Upper lobe of left lung (tissue), 6 donors: ENCODE data around the gene CAPN2. TPM values are rescaled to one million over a fixed set of nuclear protein-coding genes. Genes with fewer than 3 reads are reported as not detected.

Source experiments
- ATAC-seq, 2 donors: fragments of 200-7000 bp; cut with Tn5 transposase; one replicate each; pipeline ENCODE4 v1.9.1; 2022; ENCODE audit warnings: mild to moderate bottlenecking in 2 of 2, moderate library complexity in 2 of 2; ENCODE audit not compliant: low FRiP score in 2 of 2
- DNase-seq, 2 donors: peaks; one replicate each; pipeline ENCODE4 v3.0.0-alpha.2; 2019 to 2020
- H3K27ac ChIP-seq, 4 donors: fragments of 200-600 bp; sonication (generic); one replicate each; pipeline ENCODE4 v1.5.1; 2016 to 2019
- H3K27me3 ChIP-seq, 4 donors: fragments of 200-600 bp; sonication (generic); one replicate each; pipeline ENCODE4 v1.5.1; 2017 to 2019
- H3K36me3 ChIP-seq, 4 donors: fragments of 200-600 bp; sonication (generic); one replicate each; pipeline ENCODE4 v1.5.1; 2016 to 2019
- H3K4me1 ChIP-seq, 4 donors: fragments of 200-600 bp; sonication (generic); one replicate each; pipeline ENCODE4 v1.5.1; 2018 to 2019
- H3K4me3 ChIP-seq, 4 donors: fragments of 200-600 bp; sonication (generic); one replicate each; pipeline ENCODE4 v1.5.1; 2017 to 2019; ENCODE audit warnings: mild to moderate bottlenecking in 2 of 4, moderate library complexity in 1 of 4
- H3K9me3 ChIP-seq, 4 donors: fragments of 200-600 bp; sonication (generic); one replicate each; pipeline ENCODE4 v1.5.1; 2018 to 2019
- EP300 ChIP-seq, 4 donors: sonication (generic); formaldehyde crosslinking; IDR thresholded peaks; one replicate each; pipeline ENCODE4 v1.5.1; 2017; ENCODE audit warnings: antibody characterized with exemption in 4 of 4, control low read depth in 2 of 4
- POLR2A ChIP-seq, 4 donors: fragments of 450-650 bp; IDR thresholded peaks; one replicate each; pipeline ENCODE4 v1.5.1; 2016 to 2017; ENCODE audit warnings: antibody characterized with exemption in 4 of 4, mild to moderate bottlenecking in 2 of 4
- POLR2AphosphoS5 ChIP-seq, 2 donors: sonication (generic); formaldehyde crosslinking; IDR thresholded peaks; one replicate each; pipeline ENCODE4 v1.5.1; 2017; ENCODE audit warnings: antibody characterized with exemption in 2 of 2
- WGBS, 2 donors: methylation state at CpG; one replicate each; pipeline ENCODE4 v1.1.5; 2017 to 2018; 5-methylcytosine and 5-hydroxymethylcytosine counted together
- total RNA-seq, 6 donors: library from RNA; depleted of rRNA in 4 of 6; stranded (reverse); fragments of >200 nt in 4 of 6; gene quantifications; one replicate each; pipeline versions ENCODE4 v1.1.0 to v1.2.1, GENCODE V29; 2016 to 2021
- TF ChIP-seq, protein P1 (sequence below), 6 experiments: fragments of 450-650 bp in 4 of 6; fragments of 200-600 bp in 2 of 6; sonication (generic) in 2 of 6; IDR thresholded peaks; one replicate each; pipeline ENCODE4 v1.5.1; 2016 to 2019; ENCODE audit warnings: antibody characterized with exemption in 6 of 6
- donor health status: DM: no; HTN: no; CAD: no; lungs with moderate emphysema.
- donor health status: DM: no; HTN: yes; CAD: no; lungs with severe emphysema.

Gene CAPN2
- total RNA-seq, 6 donors from 2014 or later = 271 to 1,436 (median 427) TPM

DNA sequence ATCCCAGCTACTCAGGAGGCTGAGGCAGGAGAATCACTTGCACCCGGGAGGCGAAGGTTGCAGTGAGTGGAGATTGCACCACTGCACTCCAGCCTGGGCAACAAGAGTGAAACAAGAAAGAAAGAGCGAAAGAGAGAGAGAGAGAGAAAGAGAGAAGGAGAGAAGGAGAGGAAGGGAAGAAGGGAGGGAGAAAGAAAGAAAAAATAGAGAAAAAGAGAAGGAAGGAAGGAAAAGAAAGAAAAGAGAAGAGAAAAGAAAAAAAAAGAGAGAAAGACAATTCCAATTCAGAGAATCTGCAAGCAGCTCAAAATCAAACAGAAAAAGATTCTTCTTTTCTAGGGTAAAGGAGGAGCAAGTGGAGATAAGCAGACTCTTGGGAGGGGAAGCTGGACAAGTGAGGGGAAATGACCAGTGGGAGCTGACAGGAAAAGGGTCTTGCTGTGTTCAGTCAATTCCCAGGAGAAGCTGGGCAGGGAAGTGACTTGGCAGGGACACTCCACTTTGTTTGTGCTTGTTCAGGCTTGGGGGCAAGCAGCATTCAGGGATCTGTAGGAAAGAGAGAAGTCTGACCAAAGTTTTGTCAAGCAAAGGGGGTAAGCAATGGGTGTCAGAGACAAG lies 3.6 kb upstream of the CAPN2 start:
- Histone ChIP-seq H3K27me3 (no peaks in the 10 kb centered on the region), H3K4me3 (no peak overlapping the region), H3K36me3 (no peaks in the 10 kb centered on the region), H3K4me1 (peaks cover 40 to 62% (median 52%) of the 10 kb centered on the region in 4 donors), H3K9me3 (no peaks in the 10 kb centered on the region), H3K27ac (peak overlapping the region in 2 of 4 donors; percentile 76 to 86)
- DNase-seq (no peak), ATAC-seq (no peak)
- no peak for TF ChIP-seq EP300 (IDR thresholded peaks at IDR 0.05)
- 88 to 89% methylated on average over 3 of the region's 3 CpGs for WGBS, 2 donors

DNA sequence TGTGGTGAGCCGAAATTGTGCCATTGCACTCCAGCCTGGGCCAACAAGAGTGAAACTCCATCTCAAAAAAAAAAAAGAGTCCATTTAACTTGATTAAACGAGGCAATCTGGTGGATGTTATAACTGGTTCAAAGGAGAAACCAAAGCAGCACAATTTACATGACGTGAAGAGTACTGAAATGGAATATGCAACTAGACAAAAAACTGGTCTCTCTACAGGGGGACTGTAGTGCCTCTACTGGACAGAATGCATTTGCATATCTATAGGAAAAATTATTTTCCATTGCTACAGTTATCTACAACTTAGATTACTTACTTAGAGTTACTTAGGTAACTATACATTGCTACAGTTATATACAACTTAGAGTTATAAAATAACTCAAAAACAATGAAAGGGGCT lies 2.7 kb upstream of the CAPN2 start:
- Histone ChIP-seq H3K36me3 (no peaks in the 10 kb centered on the region), H3K9me3 (no peaks in the 10 kb centered on the region), H3K4me1 (peaks cover 47 to 69% (median 60%) of the 10 kb centered on the region in 4 donors), H3K27me3 (no peaks in the 10 kb centered on the region), H3K4me3 (no peak overlapping the region), H3K27ac (peak overlapping the region in 1 of 4 donors; percentile 55)
- ATAC-seq (no peak), DNase-seq (no peak)
- TF ChIP-seq EP300 (IDR thresholded peaks at IDR 0.05) = no peak
- TF ChIP-seq, protein P1, sequence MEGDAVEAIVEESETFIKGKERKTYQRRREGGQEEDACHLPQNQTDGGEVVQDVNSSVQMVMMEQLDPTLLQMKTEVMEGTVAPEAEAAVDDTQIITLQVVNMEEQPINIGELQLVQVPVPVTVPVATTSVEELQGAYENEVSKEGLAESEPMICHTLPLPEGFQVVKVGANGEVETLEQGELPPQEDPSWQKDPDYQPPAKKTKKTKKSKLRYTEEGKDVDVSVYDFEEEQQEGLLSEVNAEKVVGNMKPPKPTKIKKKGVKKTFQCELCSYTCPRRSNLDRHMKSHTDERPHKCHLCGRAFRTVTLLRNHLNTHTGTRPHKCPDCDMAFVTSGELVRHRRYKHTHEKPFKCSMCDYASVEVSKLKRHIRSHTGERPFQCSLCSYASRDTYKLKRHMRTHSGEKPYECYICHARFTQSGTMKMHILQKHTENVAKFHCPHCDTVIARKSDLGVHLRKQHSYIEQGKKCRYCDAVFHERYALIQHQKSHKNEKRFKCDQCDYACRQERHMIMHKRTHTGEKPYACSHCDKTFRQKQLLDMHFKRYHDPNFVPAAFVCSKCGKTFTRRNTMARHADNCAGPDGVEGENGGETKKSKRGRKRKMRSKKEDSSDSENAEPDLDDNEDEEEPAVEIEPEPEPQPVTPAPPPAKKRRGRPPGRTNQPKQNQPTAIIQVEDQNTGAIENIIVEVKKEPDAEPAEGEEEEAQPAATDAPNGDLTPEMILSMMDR (IDR thresholded peaks at IDR 0.05) = peak in 1 of 6 experiments; percentile 18
- 71 to 74% methylated on average over 3 of the region's 3 CpGs for WGBS, 2 donors

DNA sequence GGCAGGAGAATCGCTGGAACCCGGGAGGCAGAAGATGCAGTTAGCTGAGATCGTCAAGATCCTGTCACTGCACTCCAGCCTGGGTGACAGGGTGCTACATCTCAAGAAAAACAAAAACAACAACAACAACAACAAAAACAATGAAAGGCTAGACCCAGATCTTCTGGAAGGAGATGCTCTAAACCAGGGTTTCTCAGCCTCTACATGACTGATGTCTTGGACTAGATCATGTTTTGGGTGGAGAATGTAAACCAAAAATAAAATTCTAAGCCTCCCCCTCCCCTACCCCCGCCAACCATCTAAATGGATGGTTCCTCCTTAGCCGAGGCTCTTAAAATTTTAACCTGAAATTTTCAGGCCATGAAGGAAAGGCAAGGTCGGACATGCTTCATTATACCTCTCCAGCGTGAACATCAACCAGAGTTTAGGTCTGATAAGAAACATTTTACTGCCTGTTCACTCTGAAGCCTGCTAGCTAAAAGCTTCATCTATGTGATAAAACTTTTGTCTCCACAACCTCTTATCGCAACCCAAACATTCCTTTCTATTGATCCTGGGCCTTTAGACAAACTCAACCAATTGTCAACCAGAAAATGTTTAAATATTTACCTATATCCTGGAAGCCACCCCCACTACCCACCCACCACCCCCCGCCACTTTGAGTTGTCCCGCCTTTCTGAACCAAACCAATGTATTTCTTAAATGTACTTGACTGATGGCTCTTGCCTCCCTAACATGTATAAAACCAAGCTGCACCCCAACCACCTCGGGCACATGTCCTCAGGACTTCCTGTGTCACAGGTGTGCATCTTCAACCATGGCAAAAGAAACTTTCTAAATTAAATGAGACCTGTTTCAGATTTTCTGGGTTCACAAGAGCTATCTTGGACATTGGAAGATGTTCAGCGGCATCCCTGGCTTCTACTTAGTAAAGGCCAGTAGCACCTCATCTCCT lies 1.9 kb upstream of the CAPN2 start:
- Histone ChIP-seq H3K27me3 (no peaks in the 10 kb centered on the region), H3K9me3 (no peaks in the 10 kb centered on the region), H3K36me3 (no peaks in the 10 kb centered on the region), H3K4me3 (no peak overlapping the region), H3K4me1 (peaks cover 45 to 69% (median 61%) of the 10 kb centered on the region in 4 donors), H3K27ac (no peak overlapping the region)
- 89 to 94% methylated on average over 12 of the region's 12 CpGs for WGBS, 2 donors
- ATAC-seq = no peak
- TF ChIP-seq POLR2AphosphoS5 (IDR thresholded peaks at IDR 0.05) (no peak), EP300 (IDR thresholded peaks at IDR 0.05) (no peak), POLR2A (IDR thresholded peaks at IDR 0.05) (no peak)
- TF ChIP-seq, protein P1 (IDR thresholded peaks at IDR 0.05) = no peak
- no peak for DNase-seq

DNA sequence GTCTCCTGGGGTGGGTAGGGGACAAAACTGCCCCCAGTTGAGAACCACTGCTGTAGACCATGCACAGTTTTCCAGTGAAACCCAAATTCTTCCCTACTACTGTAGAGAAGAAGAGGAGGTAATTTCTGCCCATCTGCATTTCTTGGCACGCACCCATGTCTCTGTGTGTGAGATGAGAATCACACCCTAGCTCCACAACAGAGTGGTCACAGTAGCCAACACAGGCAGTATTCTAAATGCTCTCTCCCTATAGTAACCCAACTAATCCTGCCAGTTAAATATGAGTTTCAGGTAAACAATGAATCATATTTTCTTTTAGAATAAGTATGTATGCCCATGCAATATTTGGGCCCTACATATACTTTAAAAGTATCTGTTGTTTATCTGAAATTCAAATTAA lies 1.2 kb upstream of the CAPN2 start:
- Histone ChIP-seq H3K9me3 (no peaks in the 10 kb centered on the region), H3K4me1 (peaks cover 45 to 70% (median 62%) of the 10 kb centered on the region in 4 donors), H3K27me3 (no peaks in the 10 kb centered on the region), H3K4me3 (no peak overlapping the region), H3K27ac (peak overlapping the region in 2 of 4 donors; percentile 94 to 98), H3K36me3 (no peaks in the 10 kb centered on the region)
- 73 to 94% methylated on average over 1 of the region's 1 CpG for WGBS, 2 donors
- no peak for ATAC-seq
- DNase-seq = no peak
- TF ChIP-seq, protein P1 (IDR thresholded peaks at IDR 0.05) = no peak
- TF ChIP-seq EP300 (IDR thresholded peaks at IDR 0.05) (no peak), POLR2AphosphoS5 (IDR thresholded peaks at IDR 0.05) (no peak), POLR2A (IDR thresholded peaks at IDR 0.05) (no peak)

DNA sequence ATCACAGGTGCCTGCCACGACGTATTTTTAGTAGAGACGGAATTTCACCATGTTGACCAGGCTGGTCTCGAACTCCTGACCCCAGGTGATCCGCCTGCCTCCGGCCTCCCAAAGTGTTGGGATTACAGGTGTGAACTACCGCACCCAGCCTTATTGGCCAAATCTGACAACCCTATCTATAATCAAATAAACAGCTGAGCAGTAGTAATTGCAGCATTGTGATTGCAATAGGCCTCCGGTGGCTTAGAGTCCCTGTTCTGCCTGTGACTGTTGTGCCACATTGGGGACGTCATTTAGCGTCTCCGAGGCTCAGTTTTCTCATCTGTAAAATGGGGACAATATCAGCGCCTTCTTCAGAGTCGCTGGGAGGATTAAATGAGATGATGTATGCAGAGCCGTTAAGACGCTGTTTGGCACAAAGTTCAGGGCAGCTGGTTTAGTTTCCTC lies 569 bp upstream of the CAPN2 start:
- ATAC-seq (no peak), DNase-seq (no peak)
- H3K36me3 ChIP-seq = no peaks in the 10 kb centered on the region
- peak overlapping the region; percentile 94 to 99 (median 98) for H3K27ac ChIP-seq
- TF ChIP-seq, protein P1 (IDR thresholded peaks at IDR 0.05) = no peak
- no peak for TF ChIP-seq POLR2AphosphoS5 (IDR thresholded peaks at IDR 0.05)
- H3K9me3 ChIP-seq = no peaks in the 10 kb centered on the region
- 59 to 66% methylated on average over 14 to 15 of the region's 15 CpGs for WGBS, 2 donors
- H3K4me3 ChIP-seq = peak overlapping the region in 3 of 4 donors; percentile 81 to 94 (median 94)
- peaks cover 45 to 70% (median 62%) of the 10 kb centered on the region in 4 donors for H3K4me1 ChIP-seq
- no peaks in the 10 kb centered on the region for H3K27me3 ChIP-seq
